Ovary (tissue), 3 donors: ENCODE results near the gene NFIA.

Experiments used
- CTCF ChIP-seq, 3 donors: fragments of 450-650 bp in 2 of 3; fragments of 200-600 bp in 1 of 3; IDR thresholded peaks; one replicate each; pipeline versions ENCODE4 v1.5.1 to v1.8.0; 2016 to 2022; ENCODE audit warnings: antibody characterized with exemption in 3 of 3, mild to moderate bottlenecking in 1 of 3
- EP300 ChIP-seq: sonication (generic); formaldehyde crosslinking; IDR thresholded peaks from one replicate; pipeline ENCODE4 v1.6.1; 2017; ENCODE audit warnings: antibody characterized with exemption
- POLR2A ChIP-seq: fragments of 450-650 bp; IDR thresholded peaks from one replicate; pipeline ENCODE4 v1.6.1; 2017; ENCODE audit warnings: antibody characterized with exemption, mild to moderate bottlenecking, moderate library complexity
- donor health status: DM: no; HTN: no; CAD: no.

- TF ChIP-seq EP300 (no peak), CTCF (IDR thresholded peaks at IDR 0.05) (no peak), POLR2A (no peak)
Measured at GRCh38 chr1:61250933-61251332, 168.6 kb downstream of the NFIA start.
